RKO (cell line): ENCODE results near the gene SLC7A7.
A peak's percentile ranks its signal among the peaks of the same experiment; 100 is the strongest.
"Not testable (repeated sequence)": the region's sequence is repeated elsewhere in the genome, so short reads cannot be mapped to it uniquely, and the experiment has no call there.

ENCODE experiments used
- DNase-seq: peaks from one replicate; pipeline ENCODE4 v3.0.0-alpha.2; 2016; ENCODE audit warnings: low spot score

SLC7A7 gene

DNA sequence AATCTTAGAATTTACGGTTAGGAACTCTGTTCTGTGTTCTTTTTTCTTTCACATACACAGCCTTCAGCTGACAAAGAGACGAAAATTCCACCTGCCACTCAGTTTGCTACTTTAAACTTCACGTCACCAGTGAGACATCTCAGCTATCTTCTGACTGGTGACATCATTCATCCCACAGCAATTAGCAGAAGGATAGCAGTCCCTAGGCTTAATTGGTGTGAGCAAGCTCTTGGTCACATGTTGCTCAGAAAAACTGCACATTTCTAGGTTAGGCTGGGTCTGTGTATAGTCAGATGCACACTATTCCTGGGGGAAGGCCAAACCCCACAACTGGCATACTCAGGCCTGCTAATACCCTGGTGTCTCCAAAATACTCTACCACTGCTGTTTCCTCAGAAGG, 23.9 kb downstream of the SLC7A7 start:
- DNase-seq: peak; percentile 87

DNA sequence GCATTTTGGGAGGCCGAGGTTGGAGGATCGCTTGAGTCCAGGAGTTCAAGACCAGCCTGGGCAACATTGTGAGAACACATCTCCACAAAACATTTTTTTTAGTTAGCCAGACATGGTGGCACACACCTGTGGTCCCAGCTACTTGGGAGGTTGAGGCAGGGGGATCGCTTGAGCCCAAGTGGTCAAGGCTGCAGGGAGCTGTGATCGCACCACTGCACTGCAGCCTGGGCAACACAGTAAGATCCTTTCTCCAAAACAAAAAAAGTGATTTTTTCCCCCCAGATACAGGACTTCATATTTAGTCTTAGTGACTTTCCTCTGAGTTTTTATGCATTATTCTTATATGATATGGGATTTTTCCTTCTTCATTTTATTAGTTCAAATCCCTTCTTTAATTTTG, 28.6 kb downstream of the SLC7A7 start:
- no peak for DNase-seq

DNA sequence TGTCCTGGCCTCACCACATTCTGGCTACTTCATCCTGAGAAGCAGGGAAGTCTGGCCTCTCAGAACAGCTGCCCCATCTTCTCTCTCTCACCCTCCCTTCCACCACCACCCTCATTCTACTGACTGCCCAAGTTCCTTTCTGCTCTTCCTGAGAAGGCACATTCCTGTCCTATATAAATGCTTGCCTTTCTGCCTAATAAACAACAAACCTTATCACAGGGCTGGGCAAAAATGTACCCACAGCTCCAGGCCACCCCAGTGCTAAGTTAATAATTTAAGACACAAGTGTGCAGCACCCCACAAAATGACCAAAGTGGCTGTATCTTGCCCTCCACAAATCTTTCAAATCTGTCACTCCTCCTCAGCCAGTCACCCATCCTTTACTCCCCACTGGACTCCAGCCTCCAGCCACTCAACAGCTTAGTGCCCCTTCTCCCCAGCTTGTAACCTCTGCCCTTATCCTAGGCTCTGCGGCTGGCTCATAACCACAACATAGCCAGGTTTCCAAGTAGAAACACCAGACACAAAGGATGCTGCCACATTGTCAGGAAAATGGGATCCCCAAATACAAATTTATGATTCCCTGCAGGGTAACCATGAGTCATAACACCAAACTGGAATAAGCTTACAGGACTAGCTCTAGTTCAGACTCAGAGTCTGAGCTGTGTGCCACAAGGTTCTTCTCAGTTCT, 33.8 kb downstream of the SLC7A7 start:
- DNase-seq: peak; percentile 37

DNA sequence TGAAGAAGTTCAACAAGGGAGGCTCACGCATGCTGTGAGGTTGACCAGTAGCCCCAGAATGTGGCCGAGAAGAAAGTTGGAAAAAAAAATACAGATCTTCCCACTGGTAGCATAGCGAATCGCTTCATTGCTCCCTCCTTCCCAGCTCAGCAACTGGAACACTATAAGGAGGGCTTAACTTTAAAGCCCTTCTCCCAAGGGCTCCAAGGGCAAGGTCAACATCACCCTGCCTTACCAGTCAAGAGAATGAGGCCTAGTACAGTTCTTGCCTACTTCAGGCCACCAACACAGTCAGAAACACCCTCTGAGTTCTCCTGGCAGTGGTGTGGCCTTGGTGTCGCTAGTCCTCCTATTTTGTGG, 34.3 kb downstream of the SLC7A7 start:
- DNase-seq: no peak

DNA sequence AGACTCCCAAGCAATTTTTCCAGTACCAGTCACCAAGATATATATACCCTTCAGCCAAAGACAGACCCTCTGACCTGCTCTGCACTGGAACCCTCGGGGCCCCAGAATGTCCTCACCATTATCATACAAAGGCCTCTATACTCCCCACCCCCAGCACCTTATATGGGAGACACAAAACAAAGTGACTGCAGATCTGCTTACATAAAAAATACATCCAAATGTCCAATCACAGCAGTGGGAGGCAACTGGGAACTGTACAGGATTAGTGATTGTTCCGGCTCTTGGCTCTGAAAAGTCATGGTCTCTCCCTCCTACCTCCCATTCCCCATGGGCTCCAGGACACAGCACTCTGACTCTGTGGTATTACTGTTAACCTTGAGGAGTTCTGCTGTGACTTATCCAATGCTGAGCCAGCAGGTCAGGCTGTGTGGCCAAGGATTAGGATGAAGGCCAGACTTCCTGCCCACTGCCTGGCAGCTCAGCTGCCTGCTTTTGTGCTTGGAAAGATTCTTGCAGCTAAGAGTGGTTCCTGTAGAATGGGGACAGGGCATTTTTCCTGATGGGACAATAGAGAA, 35.0 kb downstream of the SLC7A7 start:
- no peak for DNase-seq

DNA sequence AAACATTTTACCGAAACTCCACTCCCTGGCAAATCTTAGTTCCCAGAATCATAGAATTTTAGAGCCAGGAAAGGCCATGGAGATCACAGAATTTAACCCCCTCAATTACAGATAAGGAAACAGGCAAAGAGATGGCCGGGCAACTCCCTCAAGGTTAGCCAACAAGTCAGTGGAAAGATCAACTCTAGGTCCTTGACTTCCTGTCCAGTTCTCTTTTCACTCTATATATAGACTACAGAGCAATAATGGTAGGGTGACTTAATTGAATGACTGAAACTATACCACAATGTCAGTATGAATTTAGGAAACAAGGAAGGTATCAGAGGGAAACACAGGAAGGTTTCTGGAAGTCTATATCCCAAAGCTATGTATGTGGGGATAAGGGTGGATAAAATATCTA, 37.2 kb downstream of the SLC7A7 start:
- DNase-seq: no peak

DNA sequence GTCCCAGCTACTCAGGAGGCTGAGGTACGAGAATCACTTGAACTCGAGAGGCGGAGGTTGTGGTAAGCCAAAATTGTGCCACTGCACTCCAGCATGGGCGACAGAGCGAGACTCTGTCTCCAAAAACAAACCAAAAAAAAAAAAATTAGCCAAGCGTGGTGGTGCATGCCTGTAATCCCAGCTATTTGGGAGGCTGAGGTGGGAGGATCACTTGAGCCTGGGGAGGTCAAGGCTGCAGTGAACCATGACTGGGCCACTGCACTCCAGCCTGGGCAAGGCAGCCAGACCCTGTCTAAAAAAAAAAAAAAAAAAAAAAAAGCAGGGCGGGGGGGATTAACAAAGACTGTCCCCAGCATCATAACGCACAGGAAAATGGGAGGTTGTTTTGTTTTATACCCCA, 38.4 kb downstream of the SLC7A7 start:
- not testable (repeated sequence) for DNase-seq

DNA sequence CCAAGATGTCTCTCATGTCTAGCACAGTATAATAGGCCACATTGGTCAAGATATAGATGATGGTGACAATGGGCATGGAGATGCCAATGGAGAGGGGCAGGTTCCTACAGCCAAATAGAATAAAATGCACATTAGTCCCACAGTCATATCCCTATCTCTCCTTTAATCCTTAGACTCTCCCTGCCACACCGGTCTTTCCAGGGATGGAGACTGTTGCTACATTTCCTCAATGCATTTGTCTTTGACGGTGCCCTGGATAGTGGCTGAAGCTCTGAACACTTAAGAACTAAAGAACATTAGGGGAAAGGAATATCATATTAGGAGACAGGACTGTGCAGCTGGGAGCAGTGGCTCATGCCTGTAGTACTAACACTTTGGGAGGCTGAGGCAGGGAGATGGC, 39.0 kb downstream of the SLC7A7 start:
- no peak for DNase-seq

DNA sequence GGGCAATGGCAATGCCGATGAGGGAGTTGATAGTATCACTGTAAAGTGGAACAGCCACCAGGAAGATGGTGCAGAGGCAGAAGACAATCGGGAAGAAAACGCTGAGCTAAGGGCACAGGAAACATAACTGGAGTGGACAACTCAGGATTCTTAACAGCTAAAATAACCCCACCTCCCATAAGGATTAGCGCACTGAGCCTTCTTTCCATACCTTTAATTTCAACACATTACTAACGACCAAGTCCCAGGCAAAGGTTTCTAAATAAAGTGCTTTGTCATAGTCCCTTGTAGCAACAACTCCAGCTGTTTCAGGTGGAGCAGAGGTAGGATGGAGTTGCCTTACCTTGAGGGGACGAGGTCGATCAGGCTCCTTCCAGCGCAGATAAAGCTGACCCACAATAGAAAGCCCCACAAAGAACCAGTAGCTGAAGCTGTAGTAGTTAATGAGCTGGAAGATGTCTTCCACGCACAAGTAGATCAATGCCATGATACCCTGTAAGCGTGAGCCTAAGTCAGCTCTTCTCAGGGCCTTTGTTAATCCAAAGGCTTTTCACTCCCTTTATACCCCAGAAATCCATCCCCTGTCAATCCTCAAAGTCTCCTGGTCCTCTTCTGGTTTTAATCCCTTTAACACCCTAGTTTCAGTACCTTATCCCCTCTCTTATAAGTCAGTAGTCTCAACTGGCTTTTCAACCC, 41.1 kb downstream of the SLC7A7 start:
- DNase-seq: no peak

DNA sequence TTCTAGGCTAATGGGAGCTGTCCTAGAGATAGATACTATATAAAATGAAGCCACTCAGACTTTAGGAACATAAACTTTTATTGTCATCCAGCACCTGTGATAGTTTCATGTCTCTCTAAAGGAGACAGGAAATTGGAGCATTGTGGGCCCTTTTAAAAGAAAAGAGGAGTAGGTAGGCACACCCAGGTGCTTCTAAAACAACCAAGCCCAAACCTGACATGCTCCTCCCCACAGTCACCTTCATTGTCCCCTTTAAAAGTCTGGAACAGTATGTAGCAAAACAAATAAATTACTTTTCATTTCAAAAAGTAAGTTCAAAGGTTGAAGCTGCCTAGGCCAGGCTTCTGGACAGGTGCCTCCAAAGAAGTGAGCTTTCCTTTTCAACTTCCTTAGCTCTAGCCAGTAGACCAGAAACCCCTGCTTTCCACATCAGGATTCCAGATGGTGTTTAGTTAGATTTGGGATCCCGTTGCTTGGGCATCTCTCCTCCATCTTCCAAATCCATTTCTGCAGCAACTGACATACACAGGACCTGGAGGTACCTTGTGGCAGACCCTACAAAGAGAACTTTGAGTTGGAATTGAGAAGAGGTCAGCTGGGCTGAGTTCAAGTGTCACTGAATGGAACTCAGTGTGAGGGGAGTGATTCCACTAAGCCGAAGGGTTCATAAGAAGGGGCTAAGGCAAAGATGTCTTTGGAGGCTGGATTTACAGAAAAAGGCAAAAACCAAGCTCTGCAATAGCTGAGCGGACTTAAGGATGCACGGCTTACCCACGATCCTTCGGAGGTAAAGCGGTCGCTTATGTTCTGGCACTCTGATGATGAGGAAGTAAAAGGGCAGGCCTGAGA, 41.8 kb downstream of the SLC7A7 start:
- DNase-seq: no peak

DNA sequence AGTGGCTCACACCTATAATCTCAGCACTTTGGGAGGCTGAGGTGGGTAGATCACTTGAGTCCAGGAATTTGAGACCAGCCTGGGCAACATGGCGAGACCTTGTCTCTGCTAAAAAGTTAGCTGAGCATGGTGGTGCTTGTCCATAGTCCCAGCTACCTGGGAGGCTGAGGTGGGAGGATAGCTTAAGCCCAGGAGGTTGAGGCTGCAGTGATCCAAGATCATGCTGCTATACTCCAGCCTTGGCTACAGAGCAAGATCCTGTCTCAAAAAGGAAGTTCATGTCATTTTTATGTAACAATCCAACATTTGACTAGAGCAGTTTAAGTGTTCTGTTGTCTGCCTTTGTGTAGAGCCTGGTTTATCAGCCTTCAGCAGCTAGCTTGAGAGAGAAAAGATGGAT, 42.5 kb downstream of the SLC7A7 start:
- DNase-seq: no peak

DNA sequence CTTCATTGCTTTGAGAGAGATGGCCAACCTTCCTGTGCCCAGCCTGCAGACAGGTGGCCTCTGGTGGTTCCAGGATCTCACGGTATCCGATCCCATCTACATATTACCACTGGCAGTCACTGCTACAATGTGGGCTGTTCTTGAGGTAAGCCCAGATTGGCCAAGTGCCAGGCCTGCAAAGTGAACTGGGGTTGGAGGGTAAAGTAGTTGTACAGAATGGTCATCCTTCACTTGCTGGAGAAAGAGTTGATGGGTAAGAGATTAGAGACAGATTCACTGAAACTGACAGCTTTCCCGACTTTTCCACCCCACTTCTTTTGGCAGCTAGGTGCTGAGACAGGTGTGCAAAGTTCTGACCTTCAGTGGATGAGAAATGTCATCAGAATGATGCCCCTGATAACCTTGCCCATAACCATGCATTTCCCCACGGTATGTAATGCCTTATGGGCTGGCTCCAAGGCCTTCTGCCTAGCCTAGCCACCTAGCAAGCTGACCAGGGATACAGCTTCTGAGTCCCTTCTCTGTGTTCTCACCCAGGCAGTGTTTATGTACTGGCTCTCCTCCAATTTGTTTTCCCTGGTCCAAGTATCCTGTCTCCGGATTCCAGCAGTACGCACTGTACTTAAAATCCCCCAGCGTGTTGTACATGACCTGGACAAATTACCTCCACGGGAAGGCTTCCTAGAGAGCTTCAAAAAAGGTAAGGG, 44.6 kb downstream of the SLC7A7 start:
- DNase-seq: no peak

DNA sequence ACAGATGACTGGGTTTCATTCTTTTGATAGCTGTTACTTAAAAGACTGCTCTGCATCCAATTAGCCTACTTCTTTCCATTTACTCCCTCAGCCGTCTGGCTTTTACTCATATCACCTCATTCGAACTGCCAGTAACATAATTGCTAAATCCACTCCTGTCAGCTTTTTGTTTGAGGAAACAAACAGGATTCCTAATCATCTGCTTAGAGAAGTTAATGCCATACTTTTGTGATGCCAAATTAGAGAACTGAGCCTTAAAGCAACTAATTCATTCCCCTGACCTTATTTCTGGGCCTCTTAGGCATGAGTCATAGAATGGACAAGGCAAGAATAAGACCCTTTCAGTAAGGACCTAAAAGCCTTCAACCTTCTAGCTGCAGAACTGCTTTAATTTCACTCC, 45.9 kb downstream of the SLC7A7 start:
- no peak for DNase-seq

DNA sequence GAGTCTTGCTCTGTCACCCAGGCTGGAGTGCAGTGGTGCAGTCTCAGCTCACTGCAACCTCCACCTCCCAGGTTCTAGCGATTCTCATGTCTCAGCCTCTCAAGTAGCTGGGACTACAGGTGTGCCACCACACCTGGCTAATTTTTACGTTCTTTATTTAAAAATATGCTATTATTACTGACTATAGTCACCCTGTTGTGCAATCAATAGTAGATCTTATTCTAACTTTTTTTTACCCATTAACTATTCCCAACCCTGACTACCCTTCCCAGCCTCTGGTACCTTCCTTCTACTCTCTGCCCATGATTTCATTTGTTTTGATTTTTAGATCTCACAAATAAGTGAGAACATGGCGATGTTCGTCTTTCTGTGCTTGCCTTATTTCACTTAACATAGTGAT, 46.3 kb downstream of the SLC7A7 start:
- no peak for DNase-seq

DNA sequence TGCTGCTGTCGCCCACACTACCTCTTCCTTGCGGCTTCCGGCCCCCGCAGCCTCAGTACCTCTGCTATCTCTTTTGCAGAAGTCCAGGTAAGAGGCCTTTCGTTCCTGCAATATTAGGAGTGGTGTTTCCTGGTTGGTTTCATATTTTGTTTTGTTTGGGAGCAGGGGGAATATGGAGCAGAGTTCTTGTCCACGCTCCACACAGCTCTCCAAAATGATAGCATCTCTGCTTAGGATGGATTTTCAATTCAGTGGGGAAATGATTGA, 48.0 kb downstream of the SLC7A7 start:
- no peak for DNase-seq

DNA sequence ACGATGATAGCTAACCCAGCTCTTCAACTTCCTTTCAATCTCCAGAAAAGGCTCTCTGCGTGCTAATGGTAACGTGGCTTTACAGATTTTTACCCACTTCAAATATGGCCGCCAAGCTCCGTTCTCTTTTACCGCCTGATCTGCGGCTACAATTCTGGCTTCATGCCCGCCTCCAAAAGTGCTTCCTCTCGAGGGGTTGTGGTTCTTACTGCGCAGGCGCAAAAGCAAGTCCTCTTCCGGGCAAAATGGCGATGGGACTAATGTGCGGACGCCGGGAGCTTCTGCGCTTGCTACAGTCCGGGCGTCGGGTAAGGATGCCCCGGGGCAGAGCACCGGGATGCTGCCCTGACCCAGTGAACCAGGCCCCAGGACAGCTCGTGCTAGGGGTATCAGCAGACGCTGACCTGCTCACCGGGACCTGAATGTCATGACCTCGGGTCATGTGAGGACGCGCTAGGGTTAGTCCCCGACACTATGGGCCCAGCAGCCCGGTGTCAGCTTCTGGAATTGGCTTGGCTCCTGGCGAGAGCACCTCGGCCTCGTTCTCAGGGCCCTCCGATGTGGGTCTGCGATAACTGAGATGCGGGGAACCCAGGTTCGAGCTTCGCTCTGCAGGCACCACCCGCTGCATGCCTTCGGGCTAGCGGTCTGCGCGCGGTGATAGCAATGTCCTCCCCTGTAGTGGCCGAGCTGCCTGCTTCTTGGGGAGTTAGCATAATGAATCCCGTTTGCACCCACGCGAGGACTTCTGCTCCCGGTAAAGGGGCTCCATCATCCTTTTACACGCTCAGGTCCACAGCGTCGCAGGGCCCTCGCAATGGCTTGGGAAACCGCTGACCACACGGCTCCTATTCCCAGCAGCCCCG, 48.5 kb downstream of the SLC7A7 start, which contains the start of gene OXA1L:
Gene OXA1L, plus strand, starts transcription at position 232 of the 866 bp plus-strand sequence. Its CDS starts 14 bp downstream, at position 246.
- peak; percentile 98 for DNase-seq

DNA sequence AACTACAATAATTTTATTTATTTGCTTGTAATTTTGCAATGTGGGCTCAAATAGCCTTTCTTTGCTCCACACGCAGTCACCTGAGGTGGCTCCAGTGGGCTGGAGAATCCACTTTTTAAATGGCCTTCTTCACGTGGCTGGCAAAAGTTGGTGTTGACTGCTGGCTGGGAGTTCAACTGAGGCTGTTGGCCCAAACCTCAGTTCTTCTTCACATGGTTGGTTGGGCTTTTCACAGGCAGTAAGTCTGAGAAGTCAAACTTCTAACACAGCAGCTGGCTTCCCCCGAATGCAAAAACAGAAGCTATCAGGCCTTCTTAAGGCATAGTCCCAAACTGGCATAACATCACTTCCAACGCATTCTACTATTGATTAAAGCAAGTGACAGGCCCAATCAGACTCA, 50.9 kb downstream of the SLC7A7 start:
- DNase-seq: no peak

DNA sequence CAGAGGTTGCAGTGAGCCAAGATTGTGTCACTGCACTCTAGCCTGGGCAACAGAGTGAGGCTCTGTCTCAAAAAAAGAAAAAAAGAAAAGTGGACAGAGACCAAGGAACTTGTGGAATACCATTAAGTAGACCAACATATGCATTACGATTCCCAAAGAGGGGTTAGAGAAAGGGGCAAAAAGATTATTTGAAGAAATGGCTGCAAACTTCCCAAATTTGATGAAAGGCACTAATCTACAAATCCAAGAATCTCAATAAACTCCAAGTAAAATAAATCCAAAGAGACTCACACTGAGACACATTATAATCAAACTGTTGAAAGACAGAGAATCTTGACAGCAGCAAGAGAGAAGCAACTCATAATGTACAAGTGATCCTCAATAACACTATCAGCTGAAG, 53.5 kb downstream of the SLC7A7 start:
- no peak for DNase-seq

DNA sequence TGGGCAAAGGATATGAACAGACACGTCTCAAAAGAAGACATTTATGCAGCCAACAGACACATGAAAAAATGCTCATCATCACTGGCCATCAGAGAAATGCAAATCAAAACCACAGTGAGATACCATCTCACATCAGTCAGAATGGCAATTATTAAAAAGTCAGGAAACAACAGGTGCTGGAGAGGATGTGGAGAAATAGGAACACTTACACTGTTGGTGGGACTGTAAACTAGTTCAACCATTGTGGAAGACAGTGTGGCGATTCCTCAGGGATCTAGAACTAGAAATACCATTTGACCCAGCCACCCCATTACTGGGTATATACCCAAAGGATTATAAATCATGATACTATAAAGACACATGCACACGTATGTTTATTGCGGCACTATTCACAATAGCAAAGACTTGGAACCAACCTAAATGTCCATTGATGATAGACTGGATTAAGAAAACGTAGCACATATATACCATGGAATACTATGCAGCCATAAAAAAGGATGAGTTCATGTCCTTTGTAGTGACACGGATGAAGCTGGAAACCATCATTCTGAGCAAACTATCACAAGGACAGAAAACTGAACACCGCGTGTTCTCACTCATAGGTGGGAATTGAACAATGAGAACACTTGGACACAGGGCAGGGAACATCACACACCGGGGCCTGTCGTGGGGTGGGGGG, 57.1 kb downstream of the SLC7A7 start:
- DNase-seq: not testable (repeated sequence)

DNA sequence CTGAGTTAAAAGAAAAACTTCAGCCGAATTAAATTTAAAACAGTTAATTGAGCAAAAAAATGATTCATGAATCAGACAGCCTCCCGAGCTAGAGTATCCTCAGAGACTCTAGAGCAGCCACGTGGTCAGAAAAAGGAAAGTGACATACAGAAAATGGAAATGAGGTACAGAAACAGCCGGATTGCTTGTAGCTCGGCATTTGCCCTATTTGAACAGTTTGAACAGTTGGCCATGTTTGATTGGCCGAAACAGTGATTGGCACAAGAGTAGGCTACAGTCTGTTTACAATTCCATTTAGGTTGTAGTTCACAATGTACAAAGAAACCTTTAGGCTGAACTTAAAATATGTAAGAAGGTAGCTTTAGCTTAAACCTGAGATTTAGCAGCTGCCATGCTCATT, 61.6 kb downstream of the SLC7A7 start:
- no peak for DNase-seq

DNA sequence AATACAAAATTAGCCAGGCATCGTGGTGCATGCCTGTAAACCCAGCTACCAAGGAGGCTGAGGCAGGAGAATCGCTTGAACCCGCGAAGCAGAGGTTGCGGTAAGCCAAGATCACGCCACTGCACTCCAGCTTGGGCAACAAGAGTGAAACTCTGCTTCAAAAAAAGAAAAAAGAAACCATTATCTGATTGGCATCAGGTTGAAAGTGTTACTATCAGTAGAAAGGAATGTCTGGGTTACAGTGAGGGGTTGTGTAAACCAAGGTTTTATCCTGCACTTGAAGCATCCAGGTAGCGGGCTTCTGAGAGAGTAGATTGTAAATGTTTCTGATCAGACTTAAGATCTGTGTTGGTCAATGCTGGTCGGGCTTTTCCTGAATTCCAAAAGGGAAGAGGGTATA, 62.8 kb downstream of the SLC7A7 start:
- no peak for DNase-seq
